K562 (cell line): ENCODE measurements around the gene CD320. TPM values are rescaled to one million over a fixed set of nuclear protein-coding genes. Genes with fewer than 3 reads are reported as not detected.

Experiments used
- CREB3L1 ChIP-seq: fragments of 450-650 bp; IDR thresholded peaks from 2 replicates; pipeline ENCODE4 v1.6.1; 2014; ENCODE audit warnings: low read depth, mild to moderate bottlenecking, moderate library complexity, borderline replicate concordance
- CTBP1 ChIP-seq: fragments of 450-650 bp; IDR thresholded peaks from 2 replicates; pipeline ENCODE4 v1.6.1; 2016; ENCODE audit warnings: borderline replicate concordance
- ETV5 ChIP-seq: sonication (generic); formaldehyde crosslinking; IDR thresholded peaks from 2 replicates; pipeline ENCODE4 v1.4.0; 2020; ENCODE audit warnings: low read depth, mild to moderate bottlenecking, missing genetic modification reagents
- FOSL1 ChIP-seq: fragments of 200-800 bp; sonication (Bioruptor generic); conservative IDR thresholded peaks from 2 replicates; pipeline ENCODE4 v1.6.1; 2016; ENCODE audit warnings: missing genetic modification characterization, missing compliant biosample characterization
- HBP1 ChIP-seq: fragments of 450-650 bp; formaldehyde crosslinking; IDR thresholded peaks from 2 replicates; pipeline ENCODE4 v1.4.0; 2022; ENCODE audit warnings: missing genetic modification characterization
- HMBOX1 ChIP-seq: sonication (generic); IDR thresholded peaks from 2 replicates; pipeline ENCODE4 v1.6.1; 2016
- JUND ChIP-seq, 2 experiments: IDR thresholded peaks; 2 replicates in 1 of 2; 3 replicates in 1 of 2; pipeline ENCODE4 v1.6.1; 2011; ENCODE audit warnings: borderline replicate concordance in 2 of 2, low read depth in 2 of 2, low read length in 2 of 2, improper control_type of control experiment in 1 of 2, missing biosample characterization in 1 of 2, missing genetic modification characterization in 1 of 2, missing genetic modification reagents in 1 of 2
- KDM5B ChIP-seq: fragments of 200-600 bp; sonication (generic); IDR thresholded peaks from 2 replicates; pipeline ENCODE4 v1.6.1; 2012; ENCODE audit warnings: low read depth, mild to moderate bottlenecking, moderate library complexity, low read length, control low read depth, inconsistent platforms; ENCODE audit not compliant: insufficient replicate concordance
- LCOR ChIP-seq: sonication (generic); formaldehyde crosslinking; IDR thresholded peaks from 2 replicates; pipeline ENCODE4 v1.8.0; 2022; ENCODE audit warnings: mild to moderate bottlenecking, missing genetic modification reagents
- MAFF ChIP-seq: IDR thresholded peaks from 2 replicates; pipeline ENCODE4 v1.6.1; 2012; ENCODE audit warnings: low read length, improper control_type of control experiment
- MEF2A ChIP-seq: IDR thresholded peaks from 2 replicates; pipeline ENCODE4 v1.6.1; 2011; ENCODE audit warnings: low read depth, mild to moderate bottlenecking, low read length, moderate library complexity; ENCODE audit not compliant: control insufficient read depth
- MEIS2 ChIP-seq: fragments of 450-650 bp; IDR thresholded peaks from 2 replicates; pipeline ENCODE4 v1.6.1; 2014; ENCODE audit warnings: mild to moderate bottlenecking; ENCODE audit not compliant: partially characterized antibody
- NBN ChIP-seq: fragments of 450-650 bp; IDR thresholded peaks from 2 replicates; pipeline ENCODE4 v1.6.1; 2016; ENCODE audit warnings: low read depth, mild to moderate bottlenecking
- POLR2G ChIP-seq: fragments of 200-400 bp; formaldehyde crosslinking; IDR thresholded peaks from 2 replicates; pipeline ENCODE4 v1.6.1; 2017; ENCODE audit warnings: low read depth, mild to moderate bottlenecking, antibody characterized with exemption, low read length, moderate library complexity
- RFX5 ChIP-seq: IDR thresholded peaks from 2 replicates; pipeline ENCODE4 v1.6.1; 2011; ENCODE audit warnings: low read depth, mild to moderate bottlenecking, improper control_type of control experiment, low read length
- SIX5 ChIP-seq, 2 experiments: IDR thresholded peaks; 2 replicates each; pipeline ENCODE4 v1.6.1; 2011; ENCODE audit warnings: low read length in 2 of 2, borderline replicate concordance in 1 of 2, low read depth in 1 of 2, mild to moderate bottlenecking in 1 of 2, moderate library complexity in 1 of 2; ENCODE audit not compliant: insufficient read depth in 1 of 2
- SMAD2 ChIP-seq: fragments of 150-350 bp; IDR thresholded peaks from 2 replicates; pipeline ENCODE4 v1.6.1; 2014; ENCODE audit warnings: low read depth, mild to moderate bottlenecking, low read length
- TEAD1 ChIP-seq, 2 experiments: fragments of 450-650 bp in 1 of 2; sonication (generic) in 1 of 2; formaldehyde crosslinking; IDR thresholded peaks; 2 replicates each; pipeline versions ENCODE4 v1.4.0 to v1.8.0; 2020 to 2022; ENCODE audit warnings: mild to moderate bottlenecking in 2 of 2, missing genetic modification reagents in 1 of 2
- USF2 ChIP-seq: sonication (generic); formaldehyde crosslinking; IDR thresholded peaks from 2 replicates; pipeline ENCODE4 v1.5.0; 2020; ENCODE audit warnings: missing genetic modification reagents
- ZNF232 ChIP-seq: sonication (generic); formaldehyde crosslinking; IDR thresholded peaks from 2 replicates; pipeline ENCODE4 v1.8.0; 2022; ENCODE audit warnings: mild to moderate bottlenecking, missing genetic modification reagents
- ZNF239 ChIP-seq: fragments of 250-450 bp; sonication (Bioruptor Pico); IDR thresholded peaks from 2 replicates; pipeline ENCODE4 v1.4.0; 2020; ENCODE audit warnings: mild to moderate bottlenecking
- polyA plus RNA-seq, 8 experiments: library from polyadenylated mRNA; depleted of rRNA in 4 of 8; stranded (reverse) in 5 of 8; unstranded in 3 of 8; fragments of >200 nt; fragmentation: Nextera tagmentation in 2 of 8; fragmentation: Illumina TruSeq in 1 of 8; extraction: Ambion mirVana in 2 of 8; extraction: Trizol in 1 of 8; gene quantifications; 2 replicates each; pipeline versions ENCODE4 v1.2.1 to v1.2.3, GENCODE V29; 2011 to 2014; ENCODE audit warnings: inconsistent platforms in 1 of 8, missing spikeins in 1 of 8
- total RNA-seq, 7 experiments: library from RNA; depleted of rRNA in 6 of 7; stranded (reverse); fragments of >200 nt in 6 of 7; fragmentation: Illumina TruSeq in 2 of 7; extraction: Trizol in 2 of 7; gene quantifications; 2 replicates each; pipeline versions ENCODE4 v1.2.1 to v1.2.3, GENCODE V29; 2011 to 2021; ENCODE audit warnings: low replicate concordance in 1 of 7

Gene CD320
- total and polyA plus RNA-seq, 9 of the 15 experiments (the other 6 are each of a cell fraction or from before 2014, with no cell fraction given) = 0.45 to 94.5 (median 34.4) TPM

DNA sequence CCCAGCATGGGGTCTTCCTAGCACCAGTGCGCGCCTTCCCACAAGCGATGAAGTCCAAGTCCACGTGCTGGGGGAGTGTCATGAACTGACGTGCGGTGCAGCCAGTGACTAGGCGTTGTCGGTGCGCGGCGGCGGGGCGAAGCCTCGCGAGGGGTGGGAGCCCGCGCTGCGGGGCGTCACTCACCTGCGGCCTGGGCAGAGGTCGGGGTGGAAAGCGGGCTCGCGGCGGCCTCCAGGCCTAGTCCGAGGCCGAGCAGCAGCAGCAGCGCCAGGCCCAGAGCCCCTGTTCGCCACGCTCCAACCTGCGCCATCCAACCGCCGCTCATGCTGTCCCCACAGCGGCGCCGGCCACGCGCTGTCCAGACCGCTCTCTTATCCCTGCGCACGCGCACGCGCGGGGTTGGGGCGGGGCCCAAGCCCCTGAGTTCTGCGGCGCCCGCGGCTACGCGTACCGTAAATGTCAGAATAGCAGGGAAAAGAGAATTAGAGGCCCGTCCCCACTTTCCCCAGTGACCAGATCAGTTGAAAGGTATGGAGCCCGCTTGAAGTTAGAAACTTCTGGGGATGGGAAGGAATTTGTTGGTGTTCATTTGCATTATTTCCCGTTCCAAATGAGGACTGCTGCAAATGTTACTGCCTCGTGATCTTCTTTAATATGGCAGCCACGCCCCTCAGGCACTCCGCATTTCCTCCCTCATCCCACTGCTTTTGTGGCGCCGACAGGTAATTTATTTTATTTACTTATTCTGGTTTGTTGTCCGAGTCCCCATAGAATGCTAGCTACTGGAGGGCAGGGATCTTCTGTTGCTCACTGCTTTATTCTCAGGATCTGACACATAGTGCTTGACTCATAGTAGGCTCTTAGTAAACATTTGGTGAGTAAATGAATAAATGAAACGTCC lies at the start of gene CD320 (continued):
- peak; percentile 83; the same call in 1 of the 2 replicates for TF ChIP-seq CREB3L1
- no peak; the same call in 1 of the 2 replicates for TF ChIP-seq ZNF239 (CRISPR knock-in tag)
- no peak for TF ChIP-seq KDM5B
- peak in 1 of 2 experiments; percentile 25; a peak in 2 of 4 replicates for TF ChIP-seq TEAD1 (CRISPR knock-in tag; IDR thresholded peaks at IDR 0.05)
- peak; percentile 87 for TF ChIP-seq MEIS2
- TF ChIP-seq MEF2A = no peak
- peak; percentile 82 for TF ChIP-seq CTBP1
- peak; percentile 80; the same call in 1 of the 2 replicates for TF ChIP-seq HBP1 (CRISPR knock-in tag)
- TF ChIP-seq ZNF232 = 0 out of 2 replicates have a peak, but pooled peaks have one; percentile 7
- TF ChIP-seq SMAD2 = no peak
- TF ChIP-seq JUND (IDR thresholded peaks at IDR 0.05; ENCODE audit: borderline replicate concordance, low read depth, low read length) = peak; percentile 28; the same call in 1 of the 2 replicates
- TF ChIP-seq JUND (tag; IDR thresholded peaks at IDR 0.05; ENCODE audit: borderline replicate concordance, low read depth, low read length) = peak; percentile 43; the same call in 1 of the 3 replicates
- peak; percentile 75 for TF ChIP-seq USF2
- no peak for TF ChIP-seq HMBOX1
- TF ChIP-seq MAFF = no peak; the same call in 1 of the 2 replicates
- TF ChIP-seq SIX5 (IDR thresholded peaks at IDR 0.05; ENCODE audit: borderline replicate concordance in 1 of 2, insufficient read depth in 1 of 2, low read depth in 1 of 2, low read length in 2 of 2) = no peak
- peak; percentile 64; the same call in 1 of the 2 replicates for TF ChIP-seq LCOR (CRISPR knock-in tag)
- TF ChIP-seq NBN = no peak
- 0 out of 2 replicates have a peak, but pooled peaks have one; percentile 37 for TF ChIP-seq FOSL1 (tag)
- peak; percentile 93 for TF ChIP-seq POLR2G
- TF ChIP-seq RFX5 = no peak
- TF ChIP-seq ETV5 (CRISPR knock-in tag) = peak; percentile 51; the same call in 1 of the 2 replicates
